RPMI7951 (cell line): ENCODE measurements around the gene ESYT1. TPM values are rescaled to one million over a fixed set of nuclear protein-coding genes. Genes with fewer than 3 reads are reported as not detected.
A peak's percentile ranks its signal among the peaks of the same experiment; 100 is the strongest.

ENCODE experiments used
- DNase-seq: peaks from one replicate; pipeline ENCODE4 v3.0.0-alpha.2; 2012; ENCODE audit warnings: low read depth
- total RNA-seq: library from RNA; depleted of rRNA; stranded (reverse); fragments of >200 nt; shearing (Covaris generic); gene quantifications from 2 replicates; pipeline ENCODE4 v1.2.3, GENCODE V29; 2014

ESYT1 gene
- total RNA-seq, 1 experiment from 2014 or later = 193 TPM

- DNase-seq = peak; percentile 20
These were observed 671 bp downstream of the ESYT1 start for GRCh38 chr12:56128670-56129205.

GRCh38 chr12:56129206-56129941, 1.3 kb downstream of the ESYT1 start:
- peak; percentile 74 for DNase-seq

GRCh38 chr12:56129942-56130495, 2.0 kb downstream of the ESYT1 start:
- DNase-seq = no peak

- DNase-seq = no peak
These were observed 2.8 kb downstream of the ESYT1 start for GRCh38 chr12:56130876-56131275.

GRCh38 chr12:56134897-56135296, 6.8 kb downstream of the ESYT1 start:
- no peak for DNase-seq

GRCh38 chr12:56137853-56138571, 9.9 kb downstream of the ESYT1 start:
- DNase-seq = no peak

GRCh38 chr12:56141946-56142784, 14.1 kb downstream of the ESYT1 start:
- DNase-seq = no peak

GRCh38 chr12:56143217-56143616, 15.2 kb downstream of the ESYT1 start:
- no peak for DNase-seq

- DNase-seq = no peak
These were observed 15.8 kb downstream of the ESYT1 start for GRCh38 chr12:56143870-56144269.

- no peak for DNase-seq
These were observed 17.1 kb downstream of the ESYT1 start for GRCh38 chr12:56145217-56145616.

- DNase-seq = no peak
These were observed 18.7 kb downstream of the ESYT1 start for GRCh38 chr12:56146492-56147460.

- DNase-seq = no peak
These were observed 22.5 kb downstream of the ESYT1 start for GRCh38 chr12:56150563-56150962.

- DNase-seq = no peak
These were observed 23.6 kb downstream of the ESYT1 start for GRCh38 chr12:56151672-56152131.

GRCh38 chr12:56152132-56152755, 24.2 kb downstream of the ESYT1 start, which contains the start of gene MYL6B:
MYL6B (plus strand) TSS chr12:56152587; CDS start chr12:56153919, 1,332 bp downstream.
- DNase-seq = peak; percentile 89

GRCh38 chr12:56152756-56153677, 24.9 kb downstream of the ESYT1 start:
- no peak for DNase-seq

- DNase-seq = no peak
These were observed 25.6 kb downstream of the ESYT1 start for GRCh38 chr12:56153678-56154065.

- DNase-seq = no peak
These were observed 26.2 kb downstream of the ESYT1 start for GRCh38 chr12:56154246-56154771.

GRCh38 chr12:56154818-56155217, 26.8 kb downstream of the ESYT1 start:
- no peak for DNase-seq
